Pancreas (tissue), 10 donors: Measurements from ENCODE around the gene TMEM240. TPM values are rescaled to one million over a fixed set of nuclear protein-coding genes. Genes with fewer than 3 reads are reported as not detected.

Experiments used
- ATAC-seq, 4 donors: fragments of 200-7000 bp; cut with Tn5 transposase; one replicate each; pipeline versions ENCODE4 v1.8.0 to v1.9.1; 2020; ENCODE audit warnings: mild to moderate bottlenecking in 4 of 4, moderate library complexity in 4 of 4
- DNase-seq, 6 donors: peaks; one replicate each; pipeline ENCODE4 v3.0.0-alpha.2; 2020
- FAIRE-seq: peaks from 2 replicates; lab custom pipeline; 2012; peaks lifted over from hg19 to GRCh38; lab: Jason Lieb, UNC
- H3K27ac ChIP-seq, 4 donors: fragments of 200-600 bp; sonication (generic); 1 replicate in 3 of 4; 2 replicates in 1 of 4; pipeline versions ENCODE4 v1.5.0 to v1.8.0; 2020
- H3K27me3 ChIP-seq, 4 donors: fragments of 200-600 bp; one replicate each; pipeline ENCODE4 v1.8.0; 2021
- H3K36me3 ChIP-seq, 3 donors: fragments of 200-600 bp; sonication (generic) in 1 of 3; one replicate each; pipeline versions ENCODE4 v1.5.0 to v1.8.0; 2020 to 2021
- H3K4me1 ChIP-seq, 3 donors: fragments of 200-600 bp; one replicate each; pipeline ENCODE4 v1.8.0; 2021
- H3K4me3 ChIP-seq, 4 donors: fragments of 200-600 bp; sonication (generic) in 2 of 4; one replicate each; pipeline versions ENCODE4 v1.5.0 to v1.8.0; 2020 to 2021
- H3K9me3 ChIP-seq, 4 donors: fragments of 200-600 bp; one replicate each; pipeline ENCODE4 v1.8.0; 2021
- CTCF ChIP-seq, 4 donors: fragments of 200-600 bp; sonication (generic) in 3 of 4; IDR thresholded peaks; one replicate each; pipeline versions ENCODE4 v1.5.0 to v1.8.0; 2021; ENCODE audit warnings: antibody characterized with exemption in 4 of 4
- WGBS, 2 donors: extraction: QIAGEN DNeasy Blood & Tissue Kit; methylation state at CpG; one replicate each; pipeline ENCODE4 v1.1.7; 2013; 5-methylcytosine and 5-hydroxymethylcytosine counted together
- intact Hi-C, 3 donors: fragments of 100-400 bp; cut with DNase I; formaldehyde crosslinking; loops; one replicate each; pipeline versions ENCODE4 v1.11.1 to v1.14.2; 2022
- polyA plus RNA-seq, 2 donors: library from polyadenylated mRNA; stranded (reverse); fragments of 200-250 nt; gene quantifications; one replicate each; pipeline ENCODE4 v1.2.3, GENCODE V29; 2013
- total RNA-seq, 6 donors: library from RNA; stranded (reverse); fragmentation: NEBNext Ultra II Directional in 4 of 6; extraction: Animal tissue kit (Norgen Biotek cat#: 25700) in 4 of 6; gene quantifications; one replicate each; pipeline versions ENCODE4 v1.2.1 to v1.2.4, GENCODE V29; 2021 to 2023
- donor health status: healthy with polysubstance abuse.
- donor health status: DM: no; HTN: no; CAD: no; lungs with moderate emphysema.
- donor health status: DM: no; HTN: no; CAD: no.
- donor health status: control.
- donor health status: control.
- donor health status: Bipolar disorder and iron deficiency.
- donor health status: DM: yes; HTN: yes; CAD: no.
- donor health status: DM: no; HTN: no; CAD: no.
- donor health status: DM: no; HTN: no; CAD: no.
- donor health status: DM: yes; HTN: yes; CAD: no.

Gene TMEM240
- total and polyA plus RNA-seq, 8 donors: 0.22 to 3.6 (median 0.79) TPM; not detected in 1

GRCh38 chr1:1539310-1540089 lies 924 bp downstream of the TMEM240 start:
- FAIRE-seq: no peak
- Histone ChIP-seq H3K9me3 (no peaks in the 10 kb centered on the region), H3K4me3 (peak overlapping the region in 2 of 4 donors; percentile 27 to 36), H3K36me3 (peaks cover 0 to 8% (median 0%) of the 10 kb centered on the region in 3 donors), H3K27ac (no peak overlapping the region), H3K4me1 (no peaks in the 10 kb centered on the region), H3K27me3 (no peaks in the 10 kb centered on the region)
- peak in 1 of 4 donors; percentile 8 for ATAC-seq
- 43 to 47% methylated on average over 60 to 66 of the region's 66 CpGs for WGBS, 2 donors
- no peak for TF ChIP-seq CTCF (IDR thresholded peaks at IDR 0.05)
- DNase-seq: peak in 1 of 6 donors; percentile 78
- intact Hi-C loops: no loop called here

- DNase-seq (peak in 1 of 6 donors; percentile 20), ATAC-seq (no peak), FAIRE-seq (no peak)
- 80 to 88% methylated on average over 18 of the region's 18 CpGs for WGBS, 2 donors
- intact Hi-C loops: no loop called here
- H3K4me1 ChIP-seq: no peaks in the 10 kb centered on the region
- no peaks in the 10 kb centered on the region for H3K9me3 ChIP-seq
- H3K27me3 ChIP-seq: no peaks in the 10 kb centered on the region
- no peak overlapping the region for H3K27ac ChIP-seq
- H3K4me3 ChIP-seq: no peak overlapping the region
- peaks cover 0 to 8% (median 0%) of the 10 kb centered on the region in 3 donors for H3K36me3 ChIP-seq
- TF ChIP-seq CTCF (IDR thresholded peaks at IDR 0.05): no peak
Observed at GRCh38 chr1:1538989-1539309, 1.5 kb downstream of the TMEM240 start.

GRCh38 chr1:1538334-1538733 lies 2.1 kb downstream of the TMEM240 start:
- FAIRE-seq (no peak), ATAC-seq (no peak), DNase-seq (peak in 1 of 6 donors; percentile 61)
- H3K27me3 ChIP-seq: no peaks in the 10 kb centered on the region
- no peaks in the 10 kb centered on the region for H3K9me3 ChIP-seq
- H3K4me3 ChIP-seq: no peak overlapping the region
- H3K27ac ChIP-seq: no peak overlapping the region
- intact Hi-C loops: no loop called here
- H3K36me3 ChIP-seq: peaks cover 0 to 8% (median 0%) of the 10 kb centered on the region in 3 donors
- WGBS, 2 donors: 89 to 94% methylated on average over 23 of the region's 23 CpGs
- no peak for TF ChIP-seq CTCF (IDR thresholded peaks at IDR 0.05)
- H3K4me1 ChIP-seq: no peaks in the 10 kb centered on the region

- no peak for TF ChIP-seq CTCF (IDR thresholded peaks at IDR 0.05)
- Histone ChIP-seq H3K36me3 (peaks cover 0 to 8% (median 0%) of the 10 kb centered on the region in 3 donors), H3K4me1 (no peaks in the 10 kb centered on the region), H3K9me3 (no peaks in the 10 kb centered on the region), H3K4me3 (no peak overlapping the region), H3K27me3 (no peaks in the 10 kb centered on the region), H3K27ac (no peak overlapping the region)
- ATAC-seq (no peak), DNase-seq (peak in 1 of 6 donors; percentile 43), FAIRE-seq (no peak)
- WGBS, 2 donors: 93 to 94% methylated on average over 32 of the region's 32 CpGs
- intact Hi-C loops: no loop called here
Observed at GRCh38 chr1:1537626-1538250, 2.7 kb downstream of the TMEM240 start.
